Measurements from ENCODE around the gene PKDCC. TPM values are rescaled to one million over a fixed set of nuclear protein-coding genes. Genes with fewer than 3 reads are reported as not detected.
"Not testable (repeated sequence)": the region's sequence is repeated elsewhere in the genome, so short reads cannot be mapped to it uniquely, and the experiment has no call there.

PKDCC gene
- total RNA-seq, 1 donor from 2014 or later, result 89.2 TPM

DNA sequence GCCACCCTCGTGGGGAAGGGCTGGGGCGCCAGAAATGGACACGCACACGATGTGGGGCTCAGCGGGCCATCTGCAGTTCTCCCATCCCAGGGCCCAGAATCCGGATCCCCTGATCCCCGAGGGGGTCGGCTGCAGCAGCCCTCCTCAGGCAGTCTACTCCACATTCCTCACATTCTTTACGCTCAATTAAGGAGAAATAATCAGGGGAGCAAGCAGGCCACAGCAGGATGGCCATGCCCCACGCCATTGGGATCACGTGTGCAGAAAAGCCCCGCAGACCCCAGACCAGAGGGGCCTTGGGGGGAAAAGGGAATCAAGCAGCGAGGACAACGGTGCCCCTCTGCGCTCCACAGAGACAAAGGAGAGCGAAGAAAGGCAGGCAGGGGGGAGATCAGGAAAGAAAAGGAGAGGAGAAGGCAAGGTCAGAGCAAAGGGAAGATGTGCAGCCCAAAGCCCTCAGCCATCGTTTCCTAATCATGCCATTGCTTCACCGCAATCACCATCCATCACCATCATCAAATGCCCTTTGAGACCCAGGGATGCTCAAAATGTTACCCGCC, 17.5 kb upstream of the PKDCC start:
- H3K4me1 ChIP-seq (ENCODE audit: control insufficient read depth in 3 of 3, insufficient read depth in 3 of 3, low read length in 3 of 3), result peaks cover 14 to 31% (median 24%) of the 10 kb centered on the region in 3 donors
- H3K36me3 ChIP-seq (ENCODE audit: control insufficient read depth in 3 of 3, insufficient read depth in 3 of 3, low read length in 3 of 3), result no peaks in the 10 kb centered on the region
- no peaks in the 10 kb centered on the region for H3K9me3 ChIP-seq (ENCODE audit: control insufficient read depth in 3 of 3, low read length in 3 of 3)
- no peak overlapping the region for H3K9ac ChIP-seq (ENCODE audit: low read depth in 1 of 3, low read length in 3 of 3)
- no peaks in the 10 kb centered on the region for H3K27me3 ChIP-seq (ENCODE audit: control insufficient read depth in 3 of 3, insufficient read depth in 3 of 3, low read length in 3 of 3)
- H3K4me3 ChIP-seq (ENCODE audit: low read length in 3 of 3), result no peak overlapping the region
- no peak overlapping the region for H3K27ac ChIP-seq (ENCODE audit: low read depth, low read length)

DNA sequence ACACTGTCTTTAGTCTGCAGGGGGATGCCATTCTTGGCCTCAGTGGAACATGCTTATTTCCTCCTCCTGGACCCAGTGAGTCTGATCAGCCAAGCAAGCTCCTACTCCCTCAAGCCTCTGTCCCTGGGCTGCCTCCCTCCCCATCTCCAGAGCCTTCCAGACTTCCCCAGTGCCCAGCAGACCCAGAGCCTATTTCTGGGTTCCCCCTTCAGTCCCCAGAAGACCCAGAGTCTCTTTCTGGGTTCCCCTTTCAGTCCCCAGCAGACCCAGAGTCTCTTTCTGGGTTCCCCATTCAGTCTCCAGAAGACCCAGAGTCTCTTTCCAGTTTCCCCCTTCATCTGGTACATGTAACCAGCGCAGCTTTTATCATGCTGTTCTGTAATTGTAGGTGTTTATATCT, 17.0 kb upstream of the PKDCC start:
- Histone ChIP-seq H3K4me1 (ENCODE audit: control insufficient read depth in 3 of 3, insufficient read depth in 3 of 3, low read length in 3 of 3) (peaks cover 10 to 27% (median 19%) of the 10 kb centered on the region in 3 donors), H3K36me3 (ENCODE audit: control insufficient read depth in 3 of 3, insufficient read depth in 3 of 3, low read length in 3 of 3) (no peaks in the 10 kb centered on the region), H3K9ac (ENCODE audit: low read depth in 1 of 3, low read length in 3 of 3) (no peak overlapping the region), H3K9me3 (ENCODE audit: control insufficient read depth in 3 of 3, low read length in 3 of 3) (no peaks in the 10 kb centered on the region), H3K27me3 (ENCODE audit: control insufficient read depth in 3 of 3, insufficient read depth in 3 of 3, low read length in 3 of 3) (no peaks in the 10 kb centered on the region), H3K27ac (ENCODE audit: low read depth, low read length) (no peak overlapping the region), H3K4me3 (ENCODE audit: low read length in 3 of 3) (no peak overlapping the region)

DNA sequence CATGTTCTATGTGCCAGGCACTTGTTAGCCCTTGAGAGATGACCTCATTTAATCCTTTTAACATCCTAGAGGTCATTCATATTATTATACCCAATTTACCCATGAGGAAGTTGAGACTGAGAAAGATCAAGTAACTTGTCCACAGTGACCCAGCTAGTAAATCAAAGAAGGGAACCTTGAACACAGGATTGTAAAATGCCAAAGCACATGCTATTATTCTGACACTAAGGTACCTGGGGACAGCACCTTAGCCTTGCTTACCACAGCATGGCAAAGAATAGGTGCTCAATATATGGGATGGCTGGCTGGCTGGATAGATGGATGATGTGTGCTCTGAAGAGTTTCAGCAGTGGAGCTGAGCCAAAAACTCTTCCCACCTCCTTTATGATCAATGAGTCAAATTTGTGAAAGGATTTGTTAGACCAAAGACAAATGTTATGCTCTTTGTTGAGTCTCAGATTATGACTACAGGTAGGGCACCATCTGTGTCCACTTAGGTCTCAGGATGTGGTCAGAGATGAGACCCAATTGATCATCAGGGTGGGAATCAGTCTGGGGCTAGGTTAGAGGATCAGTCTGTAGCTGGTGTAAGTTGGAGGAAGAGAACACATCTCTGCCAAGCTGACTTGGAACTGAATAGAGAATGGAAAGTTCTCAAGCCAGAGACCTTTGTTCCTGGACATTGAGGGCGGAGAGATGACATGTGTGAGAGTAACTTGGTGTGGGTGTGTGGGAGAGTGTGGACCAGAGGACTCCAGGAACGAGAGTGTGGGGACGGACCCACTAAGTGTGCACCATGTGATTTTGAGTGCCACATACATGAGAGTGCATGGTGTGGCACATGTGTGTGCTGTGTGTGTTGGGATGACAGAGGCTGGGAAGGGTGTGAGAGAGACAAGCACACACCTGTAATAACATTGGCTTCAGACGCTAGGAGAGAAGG, 16.3 kb upstream of the PKDCC start:
- Histone ChIP-seq H3K36me3 (ENCODE audit: control insufficient read depth in 3 of 3, insufficient read depth in 3 of 3, low read length in 3 of 3) (no peaks in the 10 kb centered on the region), H3K9me3 (ENCODE audit: control insufficient read depth in 3 of 3, low read length in 3 of 3) (no peaks in the 10 kb centered on the region), H3K4me1 (ENCODE audit: control insufficient read depth in 3 of 3, insufficient read depth in 3 of 3, low read length in 3 of 3) (peaks cover 10 to 27% (median 17%) of the 10 kb centered on the region in 3 donors), H3K27me3 (ENCODE audit: control insufficient read depth in 3 of 3, insufficient read depth in 3 of 3, low read length in 3 of 3) (no peaks in the 10 kb centered on the region), H3K9ac (ENCODE audit: low read depth in 1 of 3, low read length in 3 of 3) (no peak overlapping the region), H3K4me3 (ENCODE audit: low read length in 3 of 3) (no peak overlapping the region), H3K27ac (ENCODE audit: low read depth, low read length) (no peak overlapping the region)

DNA sequence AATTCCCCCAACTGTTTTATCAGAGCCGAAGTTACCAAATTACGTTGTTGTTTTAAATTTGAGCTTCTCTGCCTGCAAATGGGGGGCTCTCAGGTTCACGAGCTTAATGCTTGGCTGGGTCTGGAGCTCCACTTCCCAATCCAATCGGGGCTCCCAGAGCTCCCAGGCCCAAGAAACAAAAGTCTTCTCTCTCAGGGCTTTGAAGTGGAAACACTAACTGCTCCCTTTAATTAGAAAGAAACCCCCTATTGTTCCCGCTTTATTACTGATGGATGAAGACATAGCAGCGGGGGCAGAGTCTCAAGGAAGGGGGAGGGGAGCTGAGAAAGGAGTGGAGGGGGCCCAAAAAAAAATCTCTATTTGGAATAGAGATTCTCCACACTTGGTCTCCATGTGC, 15.6 kb upstream of the PKDCC start:
- Histone ChIP-seq H3K4me3 (ENCODE audit: low read length in 3 of 3) (no peak overlapping the region), H3K4me1 (ENCODE audit: control insufficient read depth in 3 of 3, insufficient read depth in 3 of 3, low read length in 3 of 3) (peaks cover 10 to 27% (median 17%) of the 10 kb centered on the region in 3 donors), H3K36me3 (ENCODE audit: control insufficient read depth in 3 of 3, insufficient read depth in 3 of 3, low read length in 3 of 3) (no peaks in the 10 kb centered on the region), H3K9me3 (ENCODE audit: control insufficient read depth in 3 of 3, low read length in 3 of 3) (no peaks in the 10 kb centered on the region), H3K27ac (ENCODE audit: low read depth, low read length) (no peak overlapping the region), H3K9ac (ENCODE audit: low read depth in 1 of 3, low read length in 3 of 3) (no peak overlapping the region), H3K27me3 (ENCODE audit: control insufficient read depth in 3 of 3, insufficient read depth in 3 of 3, low read length in 3 of 3) (no peaks in the 10 kb centered on the region)

DNA sequence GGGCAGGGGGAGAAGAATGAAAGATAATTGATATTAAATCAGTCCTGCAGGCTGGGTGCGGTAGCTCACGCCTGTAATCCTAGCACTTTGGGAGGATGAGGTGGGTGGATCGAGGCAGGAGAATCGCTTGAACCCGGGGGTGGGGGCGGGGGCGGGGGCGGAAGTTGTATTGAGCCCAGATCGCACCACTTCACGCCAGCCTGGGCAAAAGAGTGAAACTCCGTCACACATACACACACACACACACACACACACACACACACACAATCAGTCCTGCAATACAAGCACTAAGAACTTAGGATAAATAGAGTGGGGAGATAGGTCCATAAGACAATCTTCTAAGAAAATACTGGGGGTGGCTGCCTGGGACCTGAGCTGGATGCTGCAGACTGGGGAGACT, 15.1 kb upstream of the PKDCC start:
- H3K4me3 ChIP-seq (ENCODE audit: low read length in 3 of 3), result no peak overlapping the region
- no peak overlapping the region for H3K27ac ChIP-seq (ENCODE audit: low read depth, low read length)
- no peak overlapping the region for H3K9ac ChIP-seq (ENCODE audit: low read depth in 1 of 3, low read length in 3 of 3)
- no peaks in the 10 kb centered on the region for H3K36me3 ChIP-seq (ENCODE audit: control insufficient read depth in 3 of 3, insufficient read depth in 3 of 3, low read length in 3 of 3)
- H3K27me3 ChIP-seq (ENCODE audit: control insufficient read depth in 3 of 3, insufficient read depth in 3 of 3, low read length in 3 of 3), result no peaks in the 10 kb centered on the region
- no peaks in the 10 kb centered on the region for H3K9me3 ChIP-seq (ENCODE audit: control insufficient read depth in 3 of 3, low read length in 3 of 3)
- H3K4me1 ChIP-seq (ENCODE audit: control insufficient read depth in 3 of 3, insufficient read depth in 3 of 3, low read length in 3 of 3), result peaks cover 10 to 27% (median 15%) of the 10 kb centered on the region in 3 donors

DNA sequence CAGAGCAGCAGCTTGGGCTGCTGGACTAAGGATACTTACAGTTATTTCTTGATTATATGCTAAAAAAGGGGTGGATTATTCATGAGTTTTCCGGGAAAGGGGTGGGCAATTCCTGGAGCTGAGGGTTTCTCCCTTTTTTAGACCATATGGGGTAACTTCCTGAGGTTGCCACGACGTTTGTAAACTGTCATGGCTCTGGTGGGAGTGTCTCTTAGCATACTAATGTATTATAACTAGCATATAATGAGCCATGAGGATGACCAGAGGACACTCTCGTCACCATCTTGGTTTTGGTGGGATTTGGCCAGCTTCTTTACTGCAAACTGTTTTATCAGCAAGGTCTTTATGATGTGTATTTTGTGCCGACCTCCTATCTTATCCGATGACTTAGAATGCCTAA, 13.7 kb upstream of the PKDCC start:
- peaks cover 0 to 16% (median 5%) of the 10 kb centered on the region in 3 donors for H3K4me1 ChIP-seq (ENCODE audit: control insufficient read depth in 3 of 3, insufficient read depth in 3 of 3, low read length in 3 of 3)
- H3K9ac ChIP-seq (ENCODE audit: low read depth in 1 of 3, low read length in 3 of 3); H3K27me3 ChIP-seq (ENCODE audit: control insufficient read depth in 3 of 3, insufficient read depth in 3 of 3, low read length in 3 of 3); H3K27ac ChIP-seq (ENCODE audit: low read depth, low read length); H3K4me3 ChIP-seq (ENCODE audit: low read length in 3 of 3); H3K36me3 ChIP-seq (ENCODE audit: control insufficient read depth in 3 of 3, insufficient read depth in 3 of 3, low read length in 3 of 3); H3K9me3 ChIP-seq (ENCODE audit: control insufficient read depth in 3 of 3, low read length in 3 of 3): not testable (repeated sequence)

DNA sequence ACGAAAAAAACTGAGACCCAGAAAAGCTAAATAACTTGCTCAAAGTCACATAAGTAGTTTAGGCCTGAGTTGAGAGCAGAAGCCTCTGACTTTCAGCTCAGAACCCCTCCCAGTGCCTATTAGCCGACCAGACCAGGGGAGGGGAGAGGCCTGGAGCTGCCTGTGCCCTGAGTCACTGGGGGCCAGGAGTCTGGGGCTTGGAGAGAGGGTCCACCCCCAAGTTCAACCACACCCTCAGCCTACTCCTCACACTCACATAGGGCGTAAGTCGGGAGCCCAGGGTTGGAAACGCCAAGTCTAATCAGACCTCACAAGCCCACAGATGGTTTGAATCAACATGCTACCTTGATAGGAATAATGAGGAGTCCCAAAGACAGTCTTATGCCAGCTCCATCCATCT, 12.6 kb upstream of the PKDCC start:
- no peaks in the 10 kb centered on the region for H3K9me3 ChIP-seq (ENCODE audit: control insufficient read depth in 3 of 3, low read length in 3 of 3)
- no peaks in the 10 kb centered on the region for H3K27me3 ChIP-seq (ENCODE audit: control insufficient read depth in 3 of 3, insufficient read depth in 3 of 3, low read length in 3 of 3)
- H3K4me3 ChIP-seq (ENCODE audit: low read length in 3 of 3), result no peak overlapping the region
- no peaks in the 10 kb centered on the region for H3K36me3 ChIP-seq (ENCODE audit: control insufficient read depth in 3 of 3, insufficient read depth in 3 of 3, low read length in 3 of 3)
- no peak overlapping the region for H3K9ac ChIP-seq (ENCODE audit: low read depth in 1 of 3, low read length in 3 of 3)
- H3K27ac ChIP-seq (ENCODE audit: low read depth, low read length), result no peak overlapping the region
- H3K4me1 ChIP-seq (ENCODE audit: control insufficient read depth in 3 of 3, insufficient read depth in 3 of 3, low read length in 3 of 3), result peaks cover 0 to 9% (median 5%) of the 10 kb centered on the region in 3 donors

DNA sequence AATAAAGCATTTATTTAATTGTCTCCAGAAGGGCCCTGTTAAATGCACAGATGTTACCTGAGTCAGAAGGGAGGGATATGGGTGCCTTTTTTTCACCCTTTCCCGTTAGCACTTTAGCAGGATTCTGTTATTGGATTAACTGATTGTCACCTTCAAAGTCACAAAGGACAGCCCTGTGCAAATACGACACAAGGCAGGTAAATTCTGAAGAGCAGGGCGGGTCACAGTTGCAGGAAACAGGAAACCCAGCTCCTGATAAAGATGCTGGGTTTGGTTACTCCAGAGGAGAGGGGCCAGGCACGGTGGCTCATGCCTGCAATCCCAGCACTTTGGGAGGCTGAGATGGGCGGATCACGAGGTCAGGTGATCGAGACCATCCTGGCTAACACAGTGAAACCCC, 11.4 kb upstream of the PKDCC start:
- Histone ChIP-seq H3K27me3 (ENCODE audit: control insufficient read depth in 3 of 3, insufficient read depth in 3 of 3, low read length in 3 of 3) (no peaks in the 10 kb centered on the region), H3K9ac (ENCODE audit: low read depth in 1 of 3, low read length in 3 of 3) (no peak overlapping the region), H3K4me1 (ENCODE audit: control insufficient read depth in 3 of 3, insufficient read depth in 3 of 3, low read length in 3 of 3) (peaks cover 0 to 8% (median 5%) of the 10 kb centered on the region in 3 donors), H3K27ac (ENCODE audit: low read depth, low read length) (no peak overlapping the region), H3K36me3 (ENCODE audit: control insufficient read depth in 3 of 3, insufficient read depth in 3 of 3, low read length in 3 of 3) (no peaks in the 10 kb centered on the region), H3K9me3 (ENCODE audit: control insufficient read depth in 3 of 3, low read length in 3 of 3) (no peaks in the 10 kb centered on the region), H3K4me3 (ENCODE audit: low read length in 3 of 3) (no peak overlapping the region)

DNA sequence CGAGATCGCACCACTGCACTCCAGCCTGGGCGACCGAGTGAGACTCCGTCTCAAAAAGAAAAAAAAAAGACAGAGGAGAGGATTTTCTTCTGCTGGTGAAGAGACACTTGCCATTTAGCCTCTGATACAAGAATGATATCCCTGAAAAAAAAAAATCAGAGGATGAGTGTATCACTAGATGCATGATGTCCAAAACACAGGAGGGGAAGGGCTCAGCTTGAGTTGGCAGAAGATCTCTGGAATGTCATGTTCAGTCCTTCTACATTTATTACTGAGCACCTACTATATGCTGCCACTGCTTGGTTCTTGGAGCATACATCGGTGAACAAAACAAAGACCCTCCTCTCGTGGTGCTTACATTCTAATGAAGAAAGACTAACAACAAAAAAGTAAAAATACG, 10.9 kb upstream of the PKDCC start:
- Histone ChIP-seq H3K4me3 (ENCODE audit: low read length in 3 of 3) (no peak overlapping the region), H3K9me3 (ENCODE audit: control insufficient read depth in 3 of 3, low read length in 3 of 3) (no peaks in the 10 kb centered on the region), H3K4me1 (ENCODE audit: control insufficient read depth in 3 of 3, insufficient read depth in 3 of 3, low read length in 3 of 3) (peaks cover 0 to 2% (median under 1%) of the 10 kb centered on the region in 3 donors), H3K36me3 (ENCODE audit: control insufficient read depth in 3 of 3, insufficient read depth in 3 of 3, low read length in 3 of 3) (no peaks in the 10 kb centered on the region), H3K27ac (ENCODE audit: low read depth, low read length) (no peak overlapping the region), H3K27me3 (ENCODE audit: control insufficient read depth in 3 of 3, insufficient read depth in 3 of 3, low read length in 3 of 3) (no peaks in the 10 kb centered on the region), H3K9ac (ENCODE audit: low read depth in 1 of 3, low read length in 3 of 3) (no peak overlapping the region)

DNA sequence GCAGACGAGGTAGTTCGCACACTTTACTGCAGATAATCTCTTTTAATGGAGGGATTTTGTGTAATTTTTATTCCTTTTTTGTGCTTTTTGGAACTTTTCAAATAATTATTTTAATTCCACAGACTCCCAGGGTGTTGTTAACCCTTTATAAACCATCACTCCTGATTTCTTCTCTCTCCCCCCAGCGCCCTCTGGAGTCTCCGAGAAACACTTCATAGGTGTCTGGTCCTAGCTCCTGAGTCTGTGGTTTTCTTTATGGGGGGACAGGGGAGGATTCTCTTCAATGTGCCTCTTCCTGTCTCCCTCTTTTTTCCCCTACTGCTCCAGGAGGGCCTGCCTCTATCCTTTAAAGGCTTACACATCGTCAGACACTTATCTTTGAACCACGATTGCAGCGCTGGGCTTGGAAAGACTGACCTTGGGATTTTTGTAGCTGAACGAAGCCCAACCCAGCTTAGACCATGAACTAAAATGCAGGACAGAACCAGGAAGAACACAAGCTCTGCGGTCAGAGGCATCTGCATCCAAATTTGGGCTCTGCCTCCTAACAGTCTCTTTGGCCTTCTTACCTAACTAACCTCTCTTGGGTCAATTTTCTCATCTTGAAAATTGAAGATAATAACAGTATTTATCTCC, 7.1 kb upstream of the PKDCC start:
- no peak overlapping the region for H3K9ac ChIP-seq (ENCODE audit: low read depth in 1 of 3, low read length in 3 of 3)
- H3K4me1 ChIP-seq (ENCODE audit: control insufficient read depth in 3 of 3, insufficient read depth in 3 of 3, low read length in 3 of 3), result peaks cover 0 to 3% (median under 1%) of the 10 kb centered on the region in 3 donors
- H3K36me3 ChIP-seq (ENCODE audit: control insufficient read depth in 3 of 3, insufficient read depth in 3 of 3, low read length in 3 of 3), result no peaks in the 10 kb centered on the region
- H3K9me3 ChIP-seq (ENCODE audit: control insufficient read depth in 3 of 3, low read length in 3 of 3), result no peaks in the 10 kb centered on the region
- H3K27me3 ChIP-seq (ENCODE audit: control insufficient read depth in 3 of 3, insufficient read depth in 3 of 3, low read length in 3 of 3), result no peaks in the 10 kb centered on the region
- no peak overlapping the region for H3K27ac ChIP-seq (ENCODE audit: low read depth, low read length)
- no peak overlapping the region for H3K4me3 ChIP-seq (ENCODE audit: low read length in 3 of 3)
